ENCODE data around the gene CCSER2.
A peak's percentile ranks its signal among the peaks of the same experiment; 100 is the strongest.
"Not testable (repeated sequence)": the region's sequence is repeated elsewhere in the genome, so short reads cannot be mapped to it uniquely, and the experiment has no call there.

CCSER2 gene

DNA sequence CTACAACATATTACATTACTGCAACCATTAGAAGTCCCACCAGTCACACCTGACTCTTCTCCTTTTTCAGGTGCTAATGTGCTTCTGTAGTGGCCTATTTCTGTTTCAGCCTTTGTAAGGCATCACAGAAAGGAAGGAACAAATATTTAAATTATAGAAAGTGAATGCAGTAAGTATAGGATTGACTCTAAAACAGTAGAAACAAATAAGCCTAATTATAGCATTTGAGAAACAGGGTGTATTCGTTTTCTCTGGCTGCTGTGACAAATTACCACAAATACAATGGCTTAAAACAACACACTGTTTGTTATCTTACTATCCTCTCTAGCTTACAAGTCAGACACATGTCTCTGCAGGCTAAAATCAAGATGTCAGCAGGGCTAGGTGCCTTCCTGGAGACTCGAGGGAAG, 69.4 kb downstream of the CCSER2 start:
- DNase-seq, result no peak

DNA sequence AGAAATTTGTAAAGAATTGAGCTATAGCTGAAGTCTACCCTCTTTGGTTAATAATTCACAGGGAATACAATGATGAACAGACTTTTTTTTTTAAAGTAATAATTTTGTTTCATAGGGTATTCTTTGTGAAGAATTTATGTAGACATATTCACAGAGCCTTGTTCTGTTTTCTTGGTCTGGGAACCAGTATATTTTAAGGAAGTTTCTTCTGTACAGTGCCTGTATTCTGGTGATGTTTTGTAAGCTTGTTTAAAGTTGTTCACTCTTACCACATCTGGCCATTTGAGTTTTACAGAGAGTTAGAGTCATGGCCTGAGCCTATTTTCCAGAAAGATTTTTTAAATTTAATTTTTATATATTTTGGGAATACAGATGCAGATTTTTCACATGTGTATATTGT, 70.3 kb downstream of the CCSER2 start:
- DNase-seq, result no peak

DNA sequence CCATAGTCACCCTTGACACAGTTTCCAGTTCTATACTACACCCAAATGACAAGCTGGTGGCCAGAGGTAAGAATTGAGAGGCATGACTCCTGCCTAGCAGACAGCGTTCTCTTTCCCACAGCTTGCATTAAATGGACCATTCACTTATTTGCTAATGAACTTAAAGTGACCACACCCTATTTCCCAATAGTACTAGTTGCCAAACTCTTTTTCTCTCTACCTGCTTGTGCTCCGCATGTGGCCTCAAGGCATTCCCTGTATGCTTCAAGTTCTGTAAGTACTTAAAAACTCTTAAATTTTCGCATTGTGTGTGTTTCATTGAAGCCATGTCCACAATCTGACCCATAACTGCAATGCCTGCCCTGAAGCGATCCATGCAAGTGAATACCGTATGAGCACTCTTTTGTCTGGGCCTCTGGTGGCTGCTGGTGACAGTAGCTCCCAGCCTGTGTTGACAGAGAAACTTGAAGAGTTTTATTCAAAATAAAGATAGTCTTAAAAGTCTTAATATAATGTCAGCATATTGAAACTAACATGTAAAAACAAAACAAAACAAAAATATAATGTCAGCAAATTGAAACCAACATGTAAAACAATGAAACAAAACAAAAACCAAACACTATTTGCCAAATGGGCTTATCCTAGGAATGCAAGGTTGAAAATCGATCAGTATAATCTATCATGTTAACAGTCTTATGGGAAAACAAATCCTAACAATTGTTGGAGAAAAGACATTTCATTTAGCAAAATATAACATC, 73.6 kb downstream of the CCSER2 start:
- DNase-seq, result no peak

DNA sequence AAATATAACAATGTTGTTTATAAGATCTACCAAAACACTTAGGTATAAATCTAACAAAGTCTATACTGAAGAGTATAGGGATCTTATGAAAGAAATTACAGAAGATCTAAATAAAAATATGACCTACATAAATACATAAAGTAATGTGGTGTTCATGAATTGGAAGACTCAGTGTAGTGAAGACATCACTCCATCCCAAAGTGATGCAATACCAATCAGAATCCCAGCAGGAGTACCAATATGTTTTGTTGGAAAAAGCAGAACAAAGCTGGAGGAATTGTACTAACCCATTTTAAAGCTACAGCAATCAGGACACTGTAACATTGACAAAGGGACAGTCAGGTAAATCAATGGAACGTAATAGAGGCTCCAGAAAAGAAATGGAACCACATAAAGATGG, 76.4 kb downstream of the CCSER2 start:
- DNase-seq, result no peak

DNA sequence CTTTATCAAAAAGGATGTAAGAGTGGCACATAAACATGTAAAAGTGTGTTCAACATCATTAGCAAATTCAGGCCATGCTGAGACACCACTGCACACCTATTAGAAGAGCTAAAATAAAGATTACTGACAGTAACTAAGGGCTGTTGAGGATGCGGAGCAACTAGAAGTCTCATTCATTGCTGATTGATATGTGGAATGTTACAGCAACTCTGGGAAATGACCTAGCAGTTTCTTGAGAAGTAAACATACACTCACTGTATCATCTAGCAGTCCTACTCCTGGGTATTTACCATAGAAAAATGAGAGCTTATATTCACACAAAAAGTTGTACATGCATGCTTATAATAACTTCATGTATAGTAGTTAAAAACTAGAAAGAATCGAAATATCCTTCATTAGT, 77.3 kb downstream of the CCSER2 start:
- no peak for DNase-seq

DNA sequence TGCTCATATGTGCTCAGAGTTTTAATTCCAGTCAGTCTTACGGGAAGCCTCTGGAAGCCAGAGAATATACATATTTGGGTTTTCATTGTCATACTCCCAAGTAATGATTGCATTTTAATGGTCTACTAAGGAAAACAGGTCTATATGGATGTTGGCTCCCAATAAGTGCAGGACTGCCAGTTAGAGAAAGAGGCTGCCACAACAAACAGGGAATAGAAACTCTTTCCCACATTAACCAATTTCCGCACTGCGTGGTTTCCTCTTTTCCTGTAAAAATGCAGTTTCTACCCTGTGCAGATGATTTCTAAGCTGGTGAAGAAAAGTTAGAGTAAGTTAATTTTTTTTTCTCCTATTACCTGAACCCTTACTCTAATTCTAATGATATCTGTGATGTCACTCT, 78.2 kb downstream of the CCSER2 start:
- DNase-seq, result no peak

DNA sequence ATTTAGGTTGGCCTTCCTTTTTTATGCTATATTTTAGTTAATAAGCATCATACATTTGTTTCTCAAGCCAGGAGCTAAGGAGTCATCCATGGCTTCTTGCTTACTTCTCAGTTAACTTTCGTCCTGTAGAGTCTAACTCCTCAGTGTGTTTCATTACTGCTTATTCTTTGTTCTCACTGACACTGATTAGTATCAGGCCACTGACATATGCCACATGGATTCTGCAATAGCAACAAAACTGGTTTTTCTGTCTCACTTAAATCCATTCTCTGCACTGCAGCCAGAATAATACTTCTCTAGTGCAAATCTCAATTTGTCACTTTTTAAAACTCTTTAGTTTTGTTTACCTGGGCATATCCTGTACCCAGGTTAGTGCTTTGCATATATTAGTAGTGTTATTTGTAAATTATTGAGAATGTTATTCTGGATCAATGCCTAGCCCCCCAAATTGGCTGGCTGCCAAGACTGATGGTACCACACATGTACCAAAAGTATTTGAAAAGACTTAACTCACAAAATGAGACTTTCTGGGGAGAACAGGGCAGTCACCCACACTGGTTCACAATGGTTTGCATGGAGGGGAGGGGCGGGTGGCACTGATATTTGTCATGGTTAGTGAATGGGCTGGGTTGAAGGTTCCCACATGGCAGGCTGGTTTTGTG, 79.1 kb downstream of the CCSER2 start:
- DNase-seq, result no peak

DNA sequence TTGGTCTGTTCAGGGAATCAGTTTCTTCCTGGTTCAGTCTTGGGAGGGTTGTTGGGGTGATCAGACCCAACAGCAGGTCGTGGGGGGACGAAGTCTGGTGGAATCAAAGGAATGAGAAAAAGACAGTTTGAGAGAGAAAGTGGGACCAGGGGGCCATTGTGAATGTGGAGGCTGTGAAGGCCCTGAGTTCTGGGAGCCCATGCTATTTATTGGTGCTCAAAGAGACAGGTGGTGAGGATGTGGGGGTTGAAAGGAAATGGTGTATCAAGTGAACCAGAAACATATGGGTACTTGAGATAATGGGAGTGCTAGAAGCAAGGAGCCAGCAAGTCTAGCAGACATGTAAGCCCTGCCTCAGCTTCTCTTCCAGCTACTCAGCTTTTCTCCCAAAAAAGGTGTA, 84.1 kb downstream of the CCSER2 start:
- DNase-seq, result no peak

DNA sequence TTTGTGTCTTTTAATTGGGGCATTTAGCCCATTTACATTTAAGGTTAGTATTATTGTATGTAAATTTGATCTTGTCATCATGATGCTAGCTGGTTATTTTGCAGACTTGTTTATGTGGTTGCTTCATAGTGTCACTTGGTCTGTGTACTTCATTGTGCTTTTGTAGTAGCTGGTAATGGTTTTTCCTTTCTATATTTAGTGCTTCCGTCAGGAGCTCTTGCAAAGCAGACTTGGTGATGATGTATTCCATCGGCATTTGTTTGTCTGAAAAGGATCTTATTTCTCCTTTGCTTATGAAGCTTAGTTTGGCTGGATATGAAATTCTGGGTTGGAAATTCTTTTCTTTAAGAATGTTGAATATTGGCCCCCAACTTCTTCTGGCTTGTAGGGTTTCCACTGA, 85.7 kb downstream of the CCSER2 start:
- not testable (repeated sequence) for DNase-seq

DNA sequence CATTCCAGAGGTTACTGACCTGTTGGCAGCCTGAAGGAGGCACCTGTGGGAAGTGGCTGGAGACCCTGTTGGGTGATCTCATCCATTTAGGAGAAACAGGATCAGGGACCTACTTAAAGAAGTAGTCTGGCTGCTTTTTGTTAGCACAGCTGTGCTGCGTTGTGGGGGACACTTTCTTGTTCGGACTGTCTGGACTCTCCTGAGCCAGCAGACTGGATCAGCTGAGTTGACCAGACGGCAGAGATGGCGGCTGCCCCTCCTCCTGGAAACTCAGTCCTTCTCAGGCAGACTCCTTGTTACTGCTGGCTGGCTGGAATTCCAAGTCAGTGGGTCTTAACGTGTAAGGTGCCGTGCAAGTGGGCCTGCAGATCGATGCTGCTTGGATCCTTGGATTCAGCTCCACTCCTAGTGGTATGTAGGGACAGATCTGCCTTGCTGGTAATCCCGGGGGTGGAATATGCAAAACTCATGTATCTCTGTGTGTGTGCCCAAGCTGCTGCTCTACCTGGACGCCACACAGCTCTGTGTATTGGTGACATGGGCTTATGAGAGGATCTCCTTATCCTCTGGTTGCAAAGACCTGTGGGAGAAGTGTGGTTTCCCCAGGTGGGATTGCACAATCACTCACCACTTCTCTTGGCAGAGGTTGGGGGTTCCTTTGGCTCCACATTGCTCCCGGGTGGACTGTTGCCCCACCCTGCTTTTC, 87.3 kb downstream of the CCSER2 start:
- no peak for DNase-seq

DNA sequence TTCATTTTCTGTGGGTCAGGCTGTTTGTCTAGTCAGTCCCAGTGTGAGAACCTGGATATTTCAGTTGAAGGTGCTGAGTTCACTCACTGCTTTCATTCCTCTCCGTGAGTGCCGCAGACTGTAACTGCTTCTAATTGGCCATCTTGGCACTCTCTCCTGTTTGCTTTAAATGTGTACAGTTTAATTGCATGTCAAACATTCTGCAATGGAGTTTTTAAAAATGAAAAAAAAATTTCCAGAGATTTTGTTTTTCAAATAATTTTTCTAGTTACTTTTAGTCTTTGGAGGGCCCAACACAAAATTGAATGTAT, 87.8 kb downstream of the CCSER2 start:
- no peak for DNase-seq

DNA sequence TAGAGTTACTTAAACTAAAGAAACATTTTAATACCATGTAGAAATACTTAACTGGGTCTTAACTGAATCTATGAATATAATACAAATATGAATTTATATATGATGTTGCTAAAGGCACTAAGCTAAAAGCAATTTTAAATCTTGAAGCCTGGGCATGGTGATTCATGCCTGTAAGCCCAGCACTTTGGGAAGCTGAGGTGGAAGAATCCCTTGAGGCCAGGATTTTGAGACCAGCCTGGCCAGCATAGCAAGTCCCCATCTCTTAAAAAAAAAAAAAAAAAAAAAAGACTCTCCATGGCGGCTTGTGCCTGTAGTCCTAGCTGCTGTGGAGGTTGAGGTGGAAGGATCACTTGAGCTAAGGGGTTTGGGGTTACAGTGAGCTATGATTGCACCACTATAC, 95.3 kb downstream of the CCSER2 start:
- DNase-seq, result no peak

DNA sequence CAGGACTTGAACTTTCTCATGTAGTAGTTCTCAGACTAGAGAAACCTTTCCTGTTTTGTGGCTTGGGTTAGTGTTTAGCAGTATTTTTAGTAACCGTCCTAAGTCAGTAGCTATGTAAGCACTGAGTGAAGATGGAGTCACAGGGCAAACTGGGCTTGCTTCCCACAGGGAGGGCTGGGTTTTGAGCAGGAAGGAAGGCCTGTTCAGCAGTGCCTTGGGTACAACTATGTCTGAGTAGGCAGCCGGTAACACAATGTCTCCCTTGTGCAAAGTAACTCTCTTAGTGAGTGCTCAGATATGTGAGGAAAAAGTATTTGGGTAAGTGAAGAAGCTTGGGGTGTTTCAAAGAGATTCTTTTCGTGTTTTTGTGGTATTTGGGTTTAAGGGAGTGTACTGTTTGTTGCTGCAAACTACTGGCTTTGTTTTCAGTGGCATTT, 96.4 kb downstream of the CCSER2 start:
- peak; percentile 30 for DNase-seq

DNA sequence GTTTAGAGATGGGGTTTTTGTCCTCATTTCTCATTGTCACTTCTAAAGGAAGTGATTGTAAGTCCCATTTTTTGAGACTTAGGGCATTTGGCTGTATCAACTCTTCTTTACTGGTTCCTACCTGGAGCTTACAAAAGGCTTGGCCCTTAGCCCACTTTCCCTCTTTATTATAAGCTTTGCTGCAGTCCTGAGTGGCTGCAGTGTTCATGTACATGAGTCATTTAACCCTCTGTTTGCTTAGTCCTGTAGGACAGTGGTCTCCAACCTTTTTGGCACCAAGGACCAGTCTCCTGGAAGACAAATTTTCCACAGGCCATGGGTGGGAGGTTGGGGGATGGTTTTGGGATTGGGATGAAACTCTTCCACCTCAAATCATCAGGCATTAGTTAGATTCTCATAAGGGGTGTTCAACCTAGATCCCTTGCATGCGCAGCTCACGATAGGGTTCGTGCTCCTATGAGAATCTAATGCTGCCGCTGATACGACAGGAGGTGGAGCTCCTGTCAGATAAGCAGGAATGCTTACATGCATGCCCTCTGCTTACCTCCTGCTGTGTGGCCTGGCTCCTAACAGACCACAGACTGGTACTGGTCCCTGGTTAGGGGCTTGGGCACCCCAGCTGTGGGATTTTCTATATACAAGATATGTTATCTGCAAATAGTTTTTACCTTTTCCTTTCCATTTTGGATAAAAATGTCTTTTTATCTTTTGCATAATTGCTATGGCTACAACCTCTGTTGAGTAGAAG, 99.7 kb downstream of the CCSER2 start:
- DNase-seq, result no peak

DNA sequence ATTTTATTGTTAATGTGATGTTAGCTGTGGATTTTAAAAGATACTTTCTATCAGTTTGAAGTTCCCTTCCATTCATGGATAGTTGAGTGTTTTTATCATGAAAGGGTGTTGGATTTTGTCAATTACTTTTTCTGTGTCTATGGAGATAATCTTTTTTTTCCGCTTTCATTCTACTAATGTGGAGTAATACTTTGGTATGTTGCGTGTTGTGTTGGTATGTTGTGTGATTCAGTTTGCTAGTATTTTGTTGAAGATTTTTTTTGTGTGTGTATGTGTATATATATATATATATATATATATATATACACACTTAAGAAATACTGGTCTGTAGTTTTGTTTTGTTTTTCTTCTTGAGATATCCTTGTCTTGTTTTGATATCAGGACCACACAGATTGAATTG, 100.3 kb downstream of the CCSER2 start:
- no peak for DNase-seq

DNA sequence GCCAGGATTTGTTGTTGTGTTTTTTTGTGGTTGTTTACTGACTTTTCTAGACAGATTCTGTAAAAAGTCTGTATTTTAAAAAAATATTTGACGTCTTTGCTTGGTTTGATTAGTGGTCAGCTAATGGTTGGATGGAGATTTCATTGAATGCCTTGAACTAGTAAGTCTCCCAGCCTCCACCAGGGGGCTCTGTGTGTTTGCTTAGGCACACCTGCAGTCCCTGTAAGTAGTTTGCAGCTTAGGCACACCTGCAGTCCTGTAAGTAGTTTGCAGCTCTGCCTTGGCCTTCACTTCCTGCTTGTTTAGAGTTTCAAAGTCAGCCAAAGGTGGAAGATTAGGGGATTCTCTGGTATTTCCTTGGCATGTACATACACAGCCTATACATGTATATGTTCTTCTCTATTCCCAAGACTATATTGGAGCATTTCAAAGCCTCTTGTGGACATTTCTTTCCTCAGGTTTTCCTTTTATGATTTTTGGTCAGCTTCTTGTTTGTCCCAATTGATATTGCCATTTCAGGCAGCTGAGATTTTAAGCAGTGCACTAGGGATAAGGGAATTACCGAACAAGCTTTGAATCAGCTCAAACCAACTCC, 101.6 kb downstream of the CCSER2 start:
- peak; percentile 70 for DNase-seq

DNA sequence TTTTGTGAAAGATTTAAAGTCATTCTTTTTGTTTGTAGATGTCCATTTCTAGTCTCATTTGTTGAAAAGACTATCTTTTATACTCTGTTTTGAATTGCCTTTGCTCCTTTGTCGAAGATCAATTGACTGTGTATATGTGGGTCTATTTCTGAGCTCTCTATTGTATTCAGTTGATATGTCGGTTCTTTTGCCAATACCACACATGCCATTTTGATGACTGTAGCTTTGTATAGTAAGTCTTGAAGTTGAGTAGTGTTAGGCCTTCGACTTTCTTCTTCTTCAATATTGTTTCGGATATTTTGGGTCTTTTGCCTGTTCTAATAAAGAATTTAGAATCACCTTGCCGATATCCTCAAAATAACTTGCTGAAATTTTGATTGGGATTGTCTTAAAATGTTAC, 104.5 kb downstream of the CCSER2 start:
- DNase-seq, result no peak

DNA sequence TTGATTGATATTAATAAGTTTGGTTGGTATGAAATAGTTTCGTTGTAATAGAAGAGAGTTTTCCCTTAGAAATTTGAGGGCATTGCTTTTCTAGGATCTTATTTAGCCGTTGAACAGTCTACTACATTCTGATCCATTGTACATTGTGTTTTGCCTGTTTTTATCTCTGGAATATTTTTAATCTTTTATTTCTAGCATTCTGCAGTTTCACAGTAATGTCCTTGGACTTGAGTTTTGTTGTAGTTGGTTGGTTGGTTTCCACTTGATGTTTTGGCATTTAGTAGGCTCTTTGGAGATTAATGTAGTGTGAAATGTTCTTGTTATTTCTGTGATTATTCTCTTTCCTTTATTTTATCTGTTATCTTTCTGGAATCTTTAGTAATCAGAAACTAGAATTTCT, 112.4 kb downstream of the CCSER2 start:
- no peak for DNase-seq

DNA sequence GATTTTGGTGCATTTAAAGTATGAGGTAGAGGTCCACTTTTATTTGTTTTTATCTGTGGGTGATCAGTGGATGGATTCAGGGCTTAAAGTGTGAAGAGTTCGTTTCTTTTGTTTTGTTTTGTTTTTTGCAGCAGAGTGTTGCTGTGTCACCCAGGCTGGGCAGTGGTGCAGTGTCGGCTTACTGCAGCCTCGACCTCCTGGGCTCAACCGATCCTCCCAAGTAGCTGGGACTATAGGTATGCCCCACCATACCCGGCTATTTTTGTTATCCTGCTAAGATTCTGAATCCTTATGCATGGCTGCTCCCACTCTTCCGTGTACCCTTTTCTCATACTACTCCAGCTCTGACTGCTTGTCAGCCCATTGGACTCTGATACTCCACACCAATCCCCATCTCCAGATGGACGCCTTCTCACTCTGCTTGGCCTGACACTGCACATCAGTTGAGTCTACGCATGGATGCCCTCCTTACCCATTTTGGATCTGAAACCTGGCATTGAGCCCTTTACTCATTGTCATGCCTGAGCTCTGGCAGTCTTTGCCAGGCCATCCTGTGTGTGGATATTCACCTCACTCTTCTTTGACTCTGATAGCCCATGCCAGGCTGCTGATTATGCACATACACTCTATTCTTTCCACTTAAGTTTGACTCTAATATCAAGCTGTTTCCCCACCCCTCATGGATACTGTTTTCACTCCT, 119.5 kb downstream of the CCSER2 start:
- no peak for DNase-seq

DNA sequence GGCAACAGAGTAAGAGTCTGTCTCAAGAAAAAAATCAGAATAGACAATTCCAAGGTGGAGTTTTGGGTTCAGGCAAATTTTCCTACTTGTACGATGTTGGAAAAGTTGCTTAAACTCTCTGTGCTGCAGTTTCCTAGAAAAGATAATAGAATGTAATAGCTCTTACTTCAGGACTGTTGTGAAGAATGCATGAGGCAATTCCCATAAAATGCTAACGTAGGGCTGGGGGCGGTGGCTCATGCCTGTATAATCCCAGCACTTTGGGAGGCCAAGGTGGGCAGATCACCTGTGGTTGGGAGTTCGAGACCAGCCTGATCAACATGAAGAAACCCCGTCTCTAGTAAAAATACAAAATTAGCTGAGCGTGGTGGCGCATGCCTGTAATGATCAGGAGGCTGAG, 121.0 kb downstream of the CCSER2 start:
- DNase-seq, result not testable (repeated sequence)

DNA sequence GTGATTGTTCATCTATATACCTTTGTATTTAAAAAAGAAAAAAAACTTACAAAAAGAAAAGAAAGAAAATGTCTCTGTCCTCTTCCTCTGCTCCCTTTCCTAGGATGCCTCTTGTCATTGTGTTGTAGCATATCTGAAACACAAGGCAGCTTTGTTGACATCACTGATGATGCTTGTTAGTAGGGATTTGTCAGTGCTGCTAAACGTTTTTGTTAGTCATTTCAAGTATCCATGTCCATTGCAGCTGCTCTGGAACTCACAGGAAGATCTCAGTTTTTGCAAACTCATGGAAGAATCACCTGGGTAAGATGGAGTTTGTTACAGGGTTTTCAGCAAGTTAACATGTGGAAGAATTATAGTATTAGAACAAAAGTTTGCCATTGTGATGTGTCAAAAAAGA, 123.6 kb downstream of the CCSER2 start:
- DNase-seq, result no peak

DNA sequence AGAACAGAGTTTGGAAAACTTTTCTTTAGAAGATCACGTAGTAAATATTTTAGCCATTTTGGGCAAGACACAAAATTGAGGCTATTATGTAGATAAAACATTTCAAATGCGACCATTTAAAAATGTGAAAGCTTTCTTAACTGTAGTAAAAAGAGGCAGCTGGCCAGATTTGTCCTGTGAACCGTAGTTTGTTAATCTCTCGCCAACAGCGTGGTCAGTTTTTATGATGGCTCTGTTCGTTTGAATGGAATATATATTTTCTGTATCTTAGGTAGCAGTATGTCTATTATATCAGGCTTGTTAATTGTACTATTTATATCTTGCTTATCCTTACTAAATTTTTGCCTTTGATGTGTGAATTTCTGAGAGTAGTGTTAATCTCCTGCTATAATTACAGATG, 124.9 kb downstream of the CCSER2 start:
- DNase-seq, result no peak

DNA sequence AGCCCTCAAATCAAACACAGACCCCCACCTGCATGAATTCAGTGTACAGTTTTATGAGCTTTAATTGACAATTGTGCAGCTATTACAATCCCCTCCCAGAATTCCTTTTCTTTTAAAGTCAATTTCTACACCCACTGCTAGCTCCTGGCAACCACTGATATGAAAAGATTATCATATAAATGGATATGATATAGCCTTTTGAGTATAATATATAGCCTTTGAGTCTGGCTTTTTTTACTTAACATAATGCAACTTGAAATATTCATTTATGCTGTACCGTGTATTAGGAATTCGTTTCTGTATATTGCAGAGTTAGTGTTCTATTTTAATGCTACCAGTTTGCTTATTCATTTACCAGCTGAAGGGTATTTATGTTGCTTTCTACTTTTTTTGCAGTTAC, 127.7 kb downstream of the CCSER2 start:
- DNase-seq, result no peak

All from CD4-positive, alpha-beta T cell treated with Interleukin-6 for 4 hours (primary cell).